Measurements from ENCODE around the gene SDK1.

- TF ChIP-seq, protein P1, sequence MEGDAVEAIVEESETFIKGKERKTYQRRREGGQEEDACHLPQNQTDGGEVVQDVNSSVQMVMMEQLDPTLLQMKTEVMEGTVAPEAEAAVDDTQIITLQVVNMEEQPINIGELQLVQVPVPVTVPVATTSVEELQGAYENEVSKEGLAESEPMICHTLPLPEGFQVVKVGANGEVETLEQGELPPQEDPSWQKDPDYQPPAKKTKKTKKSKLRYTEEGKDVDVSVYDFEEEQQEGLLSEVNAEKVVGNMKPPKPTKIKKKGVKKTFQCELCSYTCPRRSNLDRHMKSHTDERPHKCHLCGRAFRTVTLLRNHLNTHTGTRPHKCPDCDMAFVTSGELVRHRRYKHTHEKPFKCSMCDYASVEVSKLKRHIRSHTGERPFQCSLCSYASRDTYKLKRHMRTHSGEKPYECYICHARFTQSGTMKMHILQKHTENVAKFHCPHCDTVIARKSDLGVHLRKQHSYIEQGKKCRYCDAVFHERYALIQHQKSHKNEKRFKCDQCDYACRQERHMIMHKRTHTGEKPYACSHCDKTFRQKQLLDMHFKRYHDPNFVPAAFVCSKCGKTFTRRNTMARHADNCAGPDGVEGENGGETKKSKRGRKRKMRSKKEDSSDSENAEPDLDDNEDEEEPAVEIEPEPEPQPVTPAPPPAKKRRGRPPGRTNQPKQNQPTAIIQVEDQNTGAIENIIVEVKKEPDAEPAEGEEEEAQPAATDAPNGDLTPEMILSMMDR (conservative IDR thresholded peaks at IDR 0.05): no peak
- TF ChIP-seq ZFX (IDR thresholded peaks at IDR 0.05): no peak
Observed at GRCh38 chr7:4131063-4131462, 830.0 kb downstream of the SDK1 start.
